ENCODE data around the gene ISOC2.
"Not testable (repeated sequence)": the region's sequence is repeated elsewhere in the genome, so short reads cannot be mapped to it uniquely, and the experiment has no call there.

The ISOC2 gene

GRCh38 chr19:55423225-55424005 is 38.0 kb downstream of the ISOC2 start:
- no peak overlapping the region for H3K4me3 ChIP-seq

DNA sequence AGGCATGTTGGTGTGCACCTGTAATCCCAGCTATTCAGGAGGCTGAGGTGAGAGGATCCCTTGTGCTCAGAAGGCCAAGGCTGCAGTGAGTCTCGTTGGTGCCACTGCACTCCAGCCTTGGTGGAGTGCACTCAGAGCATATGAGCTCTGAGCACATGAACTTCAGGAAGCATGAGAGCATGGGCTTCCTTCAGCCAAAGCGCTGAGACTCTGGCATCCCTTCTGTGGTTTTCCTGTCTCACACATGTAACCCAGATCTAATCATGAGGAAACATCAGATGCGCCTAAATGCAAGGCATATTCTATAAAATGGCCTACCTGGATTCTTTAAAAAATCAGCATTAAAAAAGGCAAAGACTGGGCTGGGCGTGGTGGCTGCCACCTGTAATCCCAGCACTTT is 40.2 kb downstream of the ISOC2 start:
- not testable (repeated sequence) for H3K4me3 ChIP-seq; H3K27ac ChIP-seq; DNase-seq (ENCODE audit: low spot score)

More at GRCh38 chr19:55423225-55424005, 38.0 kb downstream of the ISOC2 start:
- TF ChIP-seq, protein P1, sequence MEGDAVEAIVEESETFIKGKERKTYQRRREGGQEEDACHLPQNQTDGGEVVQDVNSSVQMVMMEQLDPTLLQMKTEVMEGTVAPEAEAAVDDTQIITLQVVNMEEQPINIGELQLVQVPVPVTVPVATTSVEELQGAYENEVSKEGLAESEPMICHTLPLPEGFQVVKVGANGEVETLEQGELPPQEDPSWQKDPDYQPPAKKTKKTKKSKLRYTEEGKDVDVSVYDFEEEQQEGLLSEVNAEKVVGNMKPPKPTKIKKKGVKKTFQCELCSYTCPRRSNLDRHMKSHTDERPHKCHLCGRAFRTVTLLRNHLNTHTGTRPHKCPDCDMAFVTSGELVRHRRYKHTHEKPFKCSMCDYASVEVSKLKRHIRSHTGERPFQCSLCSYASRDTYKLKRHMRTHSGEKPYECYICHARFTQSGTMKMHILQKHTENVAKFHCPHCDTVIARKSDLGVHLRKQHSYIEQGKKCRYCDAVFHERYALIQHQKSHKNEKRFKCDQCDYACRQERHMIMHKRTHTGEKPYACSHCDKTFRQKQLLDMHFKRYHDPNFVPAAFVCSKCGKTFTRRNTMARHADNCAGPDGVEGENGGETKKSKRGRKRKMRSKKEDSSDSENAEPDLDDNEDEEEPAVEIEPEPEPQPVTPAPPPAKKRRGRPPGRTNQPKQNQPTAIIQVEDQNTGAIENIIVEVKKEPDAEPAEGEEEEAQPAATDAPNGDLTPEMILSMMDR (IDR thresholded peaks at IDR 0.05): no peak
- no peak for DNase-seq (ENCODE audit: low spot score)
- H3K27ac ChIP-seq: no peak overlapping the region

DNA sequence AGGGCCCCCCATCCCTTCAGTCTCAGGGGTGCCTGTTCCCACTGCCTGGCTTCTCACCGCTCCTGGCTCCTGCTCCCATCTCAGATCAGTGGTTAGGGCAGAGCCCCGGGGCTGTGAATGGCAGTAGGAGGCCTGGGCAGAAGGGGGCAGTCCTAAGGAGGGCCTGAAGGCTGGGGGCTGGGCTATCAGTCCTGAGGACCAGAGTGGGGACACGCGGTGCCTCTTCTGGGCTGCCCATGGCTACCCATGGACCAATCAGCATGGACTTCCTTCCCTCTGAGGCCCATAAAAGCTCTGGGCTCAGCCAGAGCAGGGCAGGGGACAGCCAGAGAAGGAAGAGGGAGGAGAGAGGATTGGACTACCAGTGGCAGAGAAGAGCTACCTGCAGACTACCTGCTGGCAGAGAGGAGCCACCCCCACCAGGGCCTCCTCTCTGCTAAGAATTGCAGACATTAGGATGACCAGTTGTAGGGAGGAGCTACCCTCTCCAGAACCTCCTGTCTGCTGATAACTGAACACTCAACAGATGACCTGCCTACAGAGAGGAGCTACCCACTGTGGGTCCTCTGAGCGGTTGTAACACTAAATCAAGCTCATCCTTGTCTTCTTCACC is 41.7 kb downstream of the ISOC2 start:
- TF ChIP-seq, protein P1 (IDR thresholded peaks at IDR 0.05): no peak
- Histone ChIP-seq H3K27ac (no peak overlapping the region), H3K4me3 (no peak overlapping the region)
- DNase-seq (ENCODE audit: low spot score): no peak

GRCh38 chr19:55419103-55419502 is 42.3 kb downstream of the ISOC2 start:
- H3K4me3 ChIP-seq: no peak overlapping the region
- no peak for DNase-seq (ENCODE audit: low spot score)
- TF ChIP-seq, protein P1 (IDR thresholded peaks at IDR 0.05): no peak
- no peak overlapping the region for H3K27ac ChIP-seq

GRCh38 chr19:55418185-55418584 is 43.3 kb downstream of the ISOC2 start:
- Histone ChIP-seq H3K4me3 (no peak overlapping the region), H3K27ac (no peak overlapping the region)
- no peak for DNase-seq (ENCODE audit: low spot score)
- TF ChIP-seq, protein P1 (IDR thresholded peaks at IDR 0.05): peak; percentile 36

DNA sequence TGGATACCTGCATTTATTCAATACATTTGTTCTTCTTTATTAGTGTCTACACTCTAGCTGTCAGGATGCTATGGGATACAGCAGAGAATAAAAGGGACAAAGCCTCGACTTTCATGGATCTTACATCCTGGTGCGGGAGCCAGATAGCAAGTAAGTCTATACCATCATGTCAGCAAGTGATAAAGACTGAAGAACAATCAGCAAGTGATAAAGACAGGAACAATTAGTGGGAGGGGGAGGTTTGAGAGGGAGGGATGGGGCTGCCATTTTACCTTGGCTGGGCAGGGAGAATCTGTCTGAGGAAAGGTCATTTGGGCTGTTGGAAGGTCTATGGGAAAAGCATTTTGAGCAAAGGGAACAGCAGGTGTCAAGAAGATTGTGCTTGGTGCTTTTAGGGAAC is 51.3 kb downstream of the ISOC2 start:
- TF ChIP-seq, protein P1 (IDR thresholded peaks at IDR 0.05): no peak
- Histone ChIP-seq H3K4me3 (no peak overlapping the region), H3K27ac (no peak overlapping the region)
- DNase-seq (ENCODE audit: low spot score): no peak

DNA sequence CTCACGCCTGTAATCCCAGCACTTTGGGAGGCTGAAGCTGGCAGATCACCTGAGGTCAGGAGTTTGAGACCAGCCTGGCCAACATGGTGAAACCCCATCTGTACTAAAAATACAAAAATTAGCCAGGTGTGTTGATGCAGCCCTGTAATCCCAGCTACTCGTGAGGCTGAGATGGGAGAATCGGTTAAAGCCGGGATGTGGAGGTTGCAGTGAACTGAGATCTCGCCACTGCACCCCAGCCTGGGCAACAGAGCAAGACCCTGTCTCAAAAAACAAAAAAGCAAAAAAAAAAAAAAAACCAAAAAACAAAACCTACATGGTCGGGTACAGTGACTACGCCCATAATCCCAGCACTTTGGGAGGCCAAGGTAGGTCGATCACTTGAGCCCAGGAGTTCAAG is 52.3 kb downstream of the ISOC2 start:
- H3K27ac ChIP-seq; H3K4me3 ChIP-seq; DNase-seq (ENCODE audit: low spot score): not testable (repeated sequence)

GRCh38 chr19:55408533-55408872 is 52.9 kb downstream of the ISOC2 start:
- Histone ChIP-seq H3K27ac (peak overlapping the region; percentile 97), H3K4me3 (peak overlapping the region; percentile 94)
- TF ChIP-seq, protein P1 (IDR thresholded peaks at IDR 0.05): no peak
- DNase-seq (ENCODE audit: low spot score): no peak

Data from coronary artery (tissue), 2 donors.